K562 (cell line): ENCODE data around the gene TLE6. TPM values are rescaled to one million over a fixed set of nuclear protein-coding genes. Genes with fewer than 3 reads are reported as not detected.
A peak's percentile ranks its signal among the peaks of the same experiment; 100 is the strongest.

Source experiments
- ARID3B ChIP-seq: fragments of 250-450 bp; sonication (Bioruptor Pico); IDR thresholded peaks from 2 replicates; pipeline ENCODE4 v1.4.0; 2020; ENCODE audit warnings: borderline replicate concordance
- EHMT2 ChIP-seq: fragments of 450-650 bp; IDR thresholded peaks from 2 replicates; pipeline ENCODE4 v1.6.1; 2018; ENCODE audit warnings: antibody characterized with exemption
- HNRNPH1 ChIP-seq: fragments of 200-400 bp; formaldehyde crosslinking; optimal IDR thresholded peaks from 2 replicates; pipeline ENCODE3; 2017; ENCODE audit warnings: low read depth, mild to moderate bottlenecking, low read length, moderate library complexity
- MTA3 ChIP-seq: fragments of 450-650 bp; formaldehyde crosslinking; IDR thresholded peaks from 2 replicates; pipeline ENCODE4 v1.6.1; 2017; ENCODE audit warnings: mild to moderate bottlenecking, borderline replicate concordance
- POLR2A ChIP-seq: fragments of 450-650 bp; conservative IDR thresholded peaks from 2 replicates; pipeline ENCODE4 v1.6.1; 2016
- POLR2B ChIP-seq: fragments of 450-650 bp; IDR thresholded peaks from 2 replicates; pipeline ENCODE4 v1.6.1; 2018; ENCODE audit warnings: low read depth; ENCODE audit not compliant: partially characterized antibody
- POLR3G ChIP-seq: IDR thresholded peaks from 2 replicates; pipeline ENCODE4 v1.6.1; 2011; ENCODE audit not compliant: insufficient read length, insufficient replicate concordance; ENCODE audit errors: extremely low read depth
- PURB ChIP-seq: sonication (generic); formaldehyde crosslinking; IDR thresholded peaks from 2 replicates; pipeline ENCODE4 v1.9.0; 2021; ENCODE audit warnings: low read depth, mild to moderate bottlenecking, missing genetic modification reagents
- REST ChIP-seq, 2 experiments: fragments of 450-650 bp; formaldehyde crosslinking in 1 of 2; IDR thresholded peaks; 2 replicates each; pipeline versions ENCODE4 v1.4.0 to v1.6.1; 2014 to 2020; ENCODE audit warnings: mild to moderate bottlenecking in 2 of 2, borderline replicate concordance in 1 of 2, low read depth in 1 of 2
- SRSF1 ChIP-seq: fragments of 200-400 bp; formaldehyde crosslinking; IDR thresholded peaks from 2 replicates; pipeline ENCODE4 v1.6.1; 2017; ENCODE audit warnings: mild to moderate bottlenecking, low read depth, low read length, moderate library complexity
- ZNF57 ChIP-seq: fragments of 450-650 bp; formaldehyde crosslinking; IDR thresholded peaks from 2 replicates; pipeline ENCODE4 v1.4.0; 2020; ENCODE audit warnings: mild to moderate bottlenecking, moderate library complexity
- polyA plus RNA-seq, 8 experiments: library from polyadenylated mRNA; depleted of rRNA in 4 of 8; stranded (reverse) in 5 of 8; unstranded in 3 of 8; fragments of >200 nt; fragmentation: Nextera tagmentation in 2 of 8; fragmentation: Illumina TruSeq in 1 of 8; extraction: Ambion mirVana in 2 of 8; extraction: Trizol in 1 of 8; gene quantifications; 2 replicates each; pipeline versions ENCODE4 v1.2.1 to v1.2.3, GENCODE V29; 2011 to 2014; ENCODE audit warnings: inconsistent platforms in 1 of 8, missing spikeins in 1 of 8
- total RNA-seq, 7 experiments: library from RNA; depleted of rRNA in 6 of 7; stranded (reverse); fragments of >200 nt in 6 of 7; fragmentation: Illumina TruSeq in 2 of 7; extraction: Trizol in 2 of 7; gene quantifications; 2 replicates each; pipeline versions ENCODE4 v1.2.1 to v1.2.3, GENCODE V29; 2011 to 2021; ENCODE audit warnings: low replicate concordance in 1 of 7
- TF ChIP-seq, protein P1 (sequence below), 2 experiments: fragments of 450-650 bp in 1 of 2; sonication (generic) in 1 of 2; formaldehyde crosslinking in 1 of 2; IDR thresholded peaks in 1 of 2; conservative IDR thresholded peaks in 1 of 2; 2 replicates each; pipeline versions ENCODE4 v1.6.1 to v1.8.1; 2016 to 2023; ENCODE audit warnings: mild to moderate bottlenecking in 2 of 2, moderate library complexity in 2 of 2, inconsistent platforms in 1 of 2, missing genetic modification reagents in 1 of 2
- TF ChIP-seq, protein P2 (sequence below): fragments of 250-450 bp; sonication (Bioruptor Pico); IDR thresholded peaks from 2 replicates; pipeline ENCODE4 v1.4.0; 2020; ENCODE audit warnings: mild to moderate bottlenecking, moderate library complexity

TLE6 gene
- total and polyA plus RNA-seq, 9 of the 15 experiments (the other 6 are each of a cell fraction or from before 2014, with no cell fraction given), result 1.1 to 6.1 (median 2.5) TPM

- peak; percentile 57 for TF ChIP-seq REST (IDR thresholded peaks at IDR 0.05; ENCODE audit: borderline replicate concordance)
- TF ChIP-seq REST (CRISPR knock-in tag; IDR thresholded peaks at IDR 0.05; ENCODE audit: low read depth), result no peak
- TF ChIP-seq EHMT2, result no peak
- TF ChIP-seq POLR2B, result no peak
- no peak for TF ChIP-seq SRSF1
- no peak for TF ChIP-seq PURB
- no peak for TF ChIP-seq POLR3G
- TF ChIP-seq ARID3B (CRISPR knock-in tag), result no peak
- TF ChIP-seq POLR2A, result no peak
- TF ChIP-seq, protein P1, sequence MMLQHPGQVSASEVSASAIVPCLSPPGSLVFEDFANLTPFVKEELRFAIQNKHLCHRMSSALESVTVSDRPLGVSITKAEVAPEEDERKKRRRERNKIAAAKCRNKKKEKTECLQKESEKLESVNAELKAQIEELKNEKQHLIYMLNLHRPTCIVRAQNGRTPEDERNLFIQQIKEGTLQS (IDR thresholded peaks at IDR 0.05), result peak; percentile 62; the same call in 1 of the 2 replicates
- TF ChIP-seq, protein P1 (CRISPR knock-in tag; conservative IDR thresholded peaks at IDR 0.05), result no peak
- TF ChIP-seq HNRNPH1, result no peak
- TF ChIP-seq ZNF57 (CRISPR knock-in tag), result no peak
- TF ChIP-seq MTA3, result peak; percentile 83
- TF ChIP-seq, protein P2, sequence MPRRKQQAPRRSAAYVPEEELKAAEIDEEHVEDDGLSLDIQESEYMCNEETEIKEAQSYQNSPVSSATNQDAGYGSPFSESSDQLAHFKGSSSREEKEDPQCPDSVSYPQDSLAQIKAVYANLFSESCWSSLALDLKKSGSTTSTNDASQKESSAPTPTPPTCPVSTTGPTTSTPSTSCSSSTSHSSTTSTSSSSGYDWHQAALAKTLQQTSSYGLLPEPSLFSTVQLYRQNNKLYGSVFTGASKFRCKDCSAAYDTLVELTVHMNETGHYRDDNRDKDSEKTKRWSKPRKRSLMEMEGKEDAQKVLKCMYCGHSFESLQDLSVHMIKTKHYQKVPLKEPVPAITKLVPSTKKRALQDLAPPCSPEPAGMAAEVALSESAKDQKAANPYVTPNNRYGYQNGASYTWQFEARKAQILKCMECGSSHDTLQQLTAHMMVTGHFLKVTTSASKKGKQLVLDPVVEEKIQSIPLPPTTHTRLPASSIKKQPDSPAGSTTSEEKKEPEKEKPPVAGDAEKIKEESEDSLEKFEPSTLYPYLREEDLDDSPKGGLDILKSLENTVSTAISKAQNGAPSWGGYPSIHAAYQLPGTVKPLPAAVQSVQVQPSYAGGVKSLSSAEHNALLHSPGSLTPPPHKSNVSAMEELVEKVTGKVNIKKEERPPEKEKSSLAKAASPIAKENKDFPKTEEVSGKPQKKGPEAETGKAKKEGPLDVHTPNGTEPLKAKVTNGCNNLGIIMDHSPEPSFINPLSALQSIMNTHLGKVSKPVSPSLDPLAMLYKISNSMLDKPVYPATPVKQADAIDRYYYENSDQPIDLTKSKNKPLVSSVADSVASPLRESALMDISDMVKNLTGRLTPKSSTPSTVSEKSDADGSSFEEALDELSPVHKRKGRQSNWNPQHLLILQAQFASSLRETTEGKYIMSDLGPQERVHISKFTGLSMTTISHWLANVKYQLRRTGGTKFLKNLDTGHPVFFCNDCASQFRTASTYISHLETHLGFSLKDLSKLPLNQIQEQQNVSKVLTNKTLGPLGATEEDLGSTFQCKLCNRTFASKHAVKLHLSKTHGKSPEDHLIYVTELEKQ (CRISPR knock-in tag), result no peak
These were observed 27.5 kb upstream of the TLE6 start (continued) for GRCh38 chr19:2949939-2950285.
